Measurements from ENCODE around the gene CSNK1D.
A peak's percentile ranks its signal among the peaks of the same experiment; 100 is the strongest.

The CSNK1D gene

GRCh38 chr17:82238472-82239201, 34.9 kb downstream of the CSNK1D start:
- peak; percentile 85 for DNase-seq

- DNase-seq: no peak
These were observed 35.6 kb downstream of the CSNK1D start for GRCh38 chr17:82237746-82238471.

- no peak for DNase-seq
These were observed 36.3 kb downstream of the CSNK1D start for GRCh38 chr17:82237083-82237745.

GRCh38 chr17:82236142-82236971, 37.1 kb downstream of the CSNK1D start:
- peak; percentile 78 for DNase-seq

- no peak for DNase-seq
These were observed 37.7 kb downstream of the CSNK1D start for GRCh38 chr17:82235775-82236141.

GRCh38 chr17:82235056-82235774, 38.3 kb downstream of the CSNK1D start:
- DNase-seq: no peak

GRCh38 chr17:82234211-82235055, 39.1 kb downstream of the CSNK1D start:
- no peak for DNase-seq

GRCh38 chr17:82232876-82233785, 40.4 kb downstream of the CSNK1D start:
- no peak for DNase-seq

- no peak for DNase-seq
These were observed 41.1 kb downstream of the CSNK1D start for GRCh38 chr17:82232322-82232820.

- no peak for DNase-seq
These were observed 41.8 kb downstream of the CSNK1D start for GRCh38 chr17:82231562-82232321.

- DNase-seq: no peak
These were observed 42.3 kb downstream of the CSNK1D start for GRCh38 chr17:82231312-82231561.

GRCh38 chr17:82230609-82231311, 42.7 kb downstream of the CSNK1D start:
- DNase-seq: peak; percentile 66

- no peak for DNase-seq
These were observed 43.5 kb downstream of the CSNK1D start for GRCh38 chr17:82229698-82230608.

- peak; percentile 60 for DNase-seq
These were observed 44.4 kb downstream of the CSNK1D start, which contains the start of gene SLC16A3 for GRCh38 chr17:82228842-82229697. TSS of gene SLC16A3 (plus strand) at chr17:82229042. CDS start at chr17:82236009, 6,967 bp downstream.

- peak; percentile 72 for DNase-seq
These were observed 45.1 kb downstream of the CSNK1D start for GRCh38 chr17:82228278-82228841.

- no peak for DNase-seq
These were observed 45.7 kb downstream of the CSNK1D start for GRCh38 chr17:82227629-82228277.
